Left cardiac atrium (tissue), 4 donors: ENCODE results near the gene TMEM53. TPM values are rescaled to one million over a fixed set of nuclear protein-coding genes. Genes with fewer than 3 reads are reported as not detected.

ENCODE experiments used
- ATAC-seq, 2 donors: fragments of 200-7000 bp; cut with Tn5 transposase; one replicate each; pipeline ENCODE4 v1.9.1; 2020; ENCODE audit warnings: mild to moderate bottlenecking in 2 of 2, moderate library complexity in 2 of 2
- DNase-seq: peaks from one replicate; pipeline ENCODE4 v3.0.0-alpha.2; 2020
- intact Hi-C, 2 donors: fragments of 100-400 bp; cut with DNase I; formaldehyde crosslinking; loops; one replicate each; pipeline versions ENCODE4 v1.14.1 to v1.15.1; 2022 to 2023
- total RNA-seq, 2 donors: library from RNA; stranded (reverse); fragmentation: NEBNext Ultra II Directional; extraction: Animal tissue kit (Norgen Biotek cat#: 25700); gene quantifications; one replicate each; pipeline ENCODE4 v1.2.1, GENCODE V29; 2021
- donor health status: DM: no; HTN: yes; CAD: no.
- donor health status: DM: no; HTN: yes; CAD: no; lungs with severe emphysema.
- donor health status: DM: yes; HTN: yes; CAD: no.
- donor health status: Dilated cardiomyopathy.

Gene TMEM53
- total RNA-seq, 2 donors from 2014 or later, result 11.1 to 11.4 TPM

- DNase-seq (no peak), ATAC-seq (no peak)
- intact Hi-C loops, result no loop called here
These were observed 57.8 kb downstream of the TMEM53 start for GRCh38 chr1:44616284-44616990.

GRCh38 chr1:44613941-44614340 lies 60.3 kb downstream of the TMEM53 start:
- DNase-seq (no peak), ATAC-seq (no peak)
- intact Hi-C loops, result loop anchor here in 1 of 2 donors (5.0 kb wide), 1 partner anchor 38 kb away; no protein-coding TSS in a partner anchor

GRCh38 chr1:44611866-44612265 lies 62.4 kb downstream of the TMEM53 start:
- ATAC-seq (no peak), DNase-seq (no peak)
- intact Hi-C loops, result loop anchor here in 1 of 2 donors (5.0 kb wide), 1 partner anchor 40 kb away; no protein-coding TSS in a partner anchor

- intact Hi-C loops, result loop anchor here in 1 of 2 donors (5.0 kb wide), 1 partner anchor 41 kb away; no protein-coding TSS in a partner anchor
- no peak for ATAC-seq
These were observed 62.9 kb downstream of the TMEM53 start for GRCh38 chr1:44611419-44611818.

GRCh38 chr1:44610527-44611148 lies 63.6 kb downstream of the TMEM53 start:
- DNase-seq (no peak), ATAC-seq (no peak)
- intact Hi-C loops, result loop anchor here in 1 of 2 donors (5.0 kb wide), 1 partner anchor 42 kb away; no protein-coding TSS in a partner anchor

More at GRCh38 chr1:44611419-44611818, 62.9 kb downstream of the TMEM53 start:
- no peak for DNase-seq

- intact Hi-C loops, result loop anchor here (1.0 to 5.0 kb wide), 2 partner anchors 42 to 43 kb away; no protein-coding TSS in a partner anchor
- peak in 1 of 2 donors; percentile 14 for ATAC-seq
- DNase-seq, result no peak
These were observed 64.3 kb downstream of the TMEM53 start for GRCh38 chr1:44609768-44610526.

- intact Hi-C loops, result loop anchor here in 1 of 2 donors (1.0 kb wide), 1 partner anchor 44 kb away; no protein-coding TSS in a partner anchor
- DNase-seq (peak; percentile 67), ATAC-seq (peak; percentile 86 to 89)
These were observed 64.9 kb downstream of the TMEM53 start for GRCh38 chr1:44609412-44609767.

- no peak for DNase-seq
- intact Hi-C loops, result no loop called here
- no peak for ATAC-seq
These were observed 66.1 kb downstream of the TMEM53 start for GRCh38 chr1:44608141-44608540.

GRCh38 chr1:44606701-44607281 lies 67.5 kb downstream of the TMEM53 start:
- DNase-seq, result no peak
- intact Hi-C loops, result no loop called here
- no peak for ATAC-seq

- intact Hi-C loops, result no loop called here
- ATAC-seq, result no peak
These were observed 68.2 kb downstream of the TMEM53 start for GRCh38 chr1:44605914-44606615.

GRCh38 chr1:44604157-44604955 lies 69.9 kb downstream of the TMEM53 start:
- intact Hi-C loops, result no loop called here
- DNase-seq (no peak), ATAC-seq (no peak)

More at GRCh38 chr1:44605914-44606615, 68.2 kb downstream of the TMEM53 start:
- no peak for DNase-seq

- no peak for ATAC-seq
- intact Hi-C loops, result no loop called here
- no peak for DNase-seq
These were observed 70.6 kb downstream of the TMEM53 start for GRCh38 chr1:44603718-44604117.

Other genes starting within 250 kb of the TMEM53 start
- 1 to 10 TPM in 1 of 2 donors, under 1 TPM in 1; 0.16 to 1.2 TPM for gene ARMH1, start 233 bp upstream of the TMEM53 start, total RNA-seq
- not detected for gene RNU5D-1, start 56.7 kb upstream of the TMEM53 start, total RNA-seq
- gene KIF2C, start 65.4 kb upstream of the TMEM53 start, total RNA-seq, result 1 to 10 TPM; 1.2 TPM
- 100 to 1,000 TPM; 950 to 999 TPM for gene RPS8, start 101.1 kb upstream of the TMEM53 start, total RNA-seq
- gene BEST4, start 113.7 kb upstream of the TMEM53 start, total RNA-seq, result under 1 TPM; 0.12 to 0.31 TPM
- 10 to 100 TPM in 1 of 2 donors, 1 to 10 TPM in 1; 7.6 to 16.1 TPM for gene PLK3, start 125.9 kb upstream of the TMEM53 start, total RNA-seq
- gene DYNLT4, start 132.9 kb upstream of the TMEM53 start, total RNA-seq, result under 1 TPM; 0.71 to 0.79 TPM
- gene BTBD19, start 134.0 kb upstream of the TMEM53 start, total RNA-seq, result 1 to 10 TPM; 4.0 to 8.6 TPM
- gene PTCH2, start 168.8 kb upstream of the TMEM53 start, total RNA-seq, result under 1 TPM; 0.58 to 0.59 TPM